Measurements from ENCODE around the gene SPOCK3. TPM values are rescaled to one million over a fixed set of nuclear protein-coding genes. Genes with fewer than 3 reads are reported as not detected.

SPOCK3 gene
- total RNA-seq, 2 donors from 2014 or later: not detected

DNA sequence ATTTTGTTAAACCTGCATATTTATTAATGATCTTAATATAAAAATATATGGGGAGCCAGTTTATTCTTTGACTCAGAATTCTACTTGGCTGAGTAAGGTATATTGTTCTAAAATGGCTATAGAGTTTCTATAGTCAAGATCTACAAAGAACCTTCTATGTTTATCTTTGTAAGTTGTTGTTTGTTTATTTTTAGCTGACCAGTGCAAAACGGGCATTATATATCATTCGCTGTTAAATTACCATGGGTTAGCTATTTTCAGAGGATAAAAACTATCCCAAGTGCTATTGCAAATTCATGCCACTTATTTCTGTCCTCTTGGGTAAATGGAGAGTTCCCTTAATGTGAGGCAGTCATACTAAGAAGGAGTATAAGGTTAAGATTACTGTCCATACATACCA is 5.3 kb upstream of the SPOCK3 start:
- Histone ChIP-seq H3K27ac (no peak overlapping the region), H3K27me3 (no peaks in the 10 kb centered on the region), H3K9me3 (peaks cover 0 to 12% of the 10 kb centered on the region in 2 donors), H3K4me1 (peaks cover 0 to 3% of the 10 kb centered on the region in 2 donors), H3K4me3 (no peak overlapping the region), H3K36me3 (no peaks in the 10 kb centered on the region)
- TF ChIP-seq, protein P1, sequence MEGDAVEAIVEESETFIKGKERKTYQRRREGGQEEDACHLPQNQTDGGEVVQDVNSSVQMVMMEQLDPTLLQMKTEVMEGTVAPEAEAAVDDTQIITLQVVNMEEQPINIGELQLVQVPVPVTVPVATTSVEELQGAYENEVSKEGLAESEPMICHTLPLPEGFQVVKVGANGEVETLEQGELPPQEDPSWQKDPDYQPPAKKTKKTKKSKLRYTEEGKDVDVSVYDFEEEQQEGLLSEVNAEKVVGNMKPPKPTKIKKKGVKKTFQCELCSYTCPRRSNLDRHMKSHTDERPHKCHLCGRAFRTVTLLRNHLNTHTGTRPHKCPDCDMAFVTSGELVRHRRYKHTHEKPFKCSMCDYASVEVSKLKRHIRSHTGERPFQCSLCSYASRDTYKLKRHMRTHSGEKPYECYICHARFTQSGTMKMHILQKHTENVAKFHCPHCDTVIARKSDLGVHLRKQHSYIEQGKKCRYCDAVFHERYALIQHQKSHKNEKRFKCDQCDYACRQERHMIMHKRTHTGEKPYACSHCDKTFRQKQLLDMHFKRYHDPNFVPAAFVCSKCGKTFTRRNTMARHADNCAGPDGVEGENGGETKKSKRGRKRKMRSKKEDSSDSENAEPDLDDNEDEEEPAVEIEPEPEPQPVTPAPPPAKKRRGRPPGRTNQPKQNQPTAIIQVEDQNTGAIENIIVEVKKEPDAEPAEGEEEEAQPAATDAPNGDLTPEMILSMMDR (IDR thresholded peaks at IDR 0.05): no peak
- DNase-seq (ENCODE audit: low spot score): no peak

DNA sequence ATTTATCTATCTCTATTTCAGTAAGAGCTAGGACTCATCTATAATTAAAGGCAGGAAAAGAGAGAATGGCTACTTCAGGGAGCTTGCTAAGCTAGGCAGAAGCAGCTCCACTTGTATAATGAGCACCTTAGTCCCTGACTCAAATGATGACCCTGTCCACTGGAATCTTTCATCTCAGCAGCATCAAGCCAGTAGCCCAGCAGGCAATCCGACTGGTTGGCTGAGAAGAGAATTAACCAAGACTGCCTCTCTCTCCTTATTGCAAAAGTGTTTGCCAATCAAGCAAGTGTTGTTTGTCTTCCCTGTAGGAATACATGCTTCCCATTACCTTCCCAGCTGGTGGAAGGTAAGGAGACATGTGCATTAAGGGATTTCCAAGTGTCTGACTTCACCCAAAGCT is 3.9 kb upstream of the SPOCK3 start:
- no peaks in the 10 kb centered on the region for H3K36me3 ChIP-seq
- no peak overlapping the region for H3K27ac ChIP-seq
- TF ChIP-seq, protein P1 (IDR thresholded peaks at IDR 0.05): no peak
- no peak overlapping the region for H3K4me3 ChIP-seq
- no peaks in the 10 kb centered on the region for H3K27me3 ChIP-seq
- no peak for DNase-seq (ENCODE audit: low spot score)
- H3K9me3 ChIP-seq: peaks cover 0 to 5% of the 10 kb centered on the region in 2 donors
- H3K4me1 ChIP-seq: peaks cover 0 to 16% of the 10 kb centered on the region in 2 donors

DNA sequence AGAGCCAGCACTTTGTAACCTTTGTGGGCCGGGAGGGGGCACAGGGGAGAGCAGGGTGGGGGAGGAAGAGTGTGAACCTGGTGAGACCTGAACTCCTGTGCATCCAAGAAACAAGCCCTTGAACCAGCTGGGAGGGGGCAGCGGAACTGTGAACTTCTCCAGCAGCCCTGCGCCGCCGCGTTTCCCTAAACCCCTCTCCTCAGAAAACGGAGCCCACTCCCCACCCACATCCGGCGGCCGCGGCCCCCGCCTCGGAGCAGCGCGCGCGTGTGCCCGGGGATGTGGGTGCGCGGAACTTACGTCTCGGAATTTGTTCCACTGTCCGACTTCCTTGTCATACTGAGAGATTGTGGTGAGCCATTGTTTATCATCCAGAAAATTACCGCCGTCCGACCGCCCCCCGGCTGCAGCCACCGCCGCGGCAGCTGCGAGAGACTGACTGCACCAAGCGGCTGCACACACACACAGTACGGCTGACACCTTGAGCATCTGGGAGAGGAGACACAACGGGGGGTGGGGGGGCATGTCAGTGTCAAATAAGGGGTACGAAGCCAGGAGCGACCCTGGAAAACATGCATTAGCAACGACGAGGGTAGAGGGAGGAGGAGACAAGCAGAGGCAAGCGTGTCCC is 494 bp downstream of the SPOCK3 start:
- Histone ChIP-seq H3K9me3 (no peaks in the 10 kb centered on the region), H3K4me3 (peak overlapping the region; percentile 4 to 42), H3K4me1 (peaks cover 0 to 18% of the 10 kb centered on the region in 2 donors), H3K27me3 (no peaks in the 10 kb centered on the region), H3K27ac (no peak overlapping the region), H3K36me3 (no peaks in the 10 kb centered on the region)
- TF ChIP-seq, protein P1 (IDR thresholded peaks at IDR 0.05): no peak
- DNase-seq (ENCODE audit: low spot score): no peak

DNA sequence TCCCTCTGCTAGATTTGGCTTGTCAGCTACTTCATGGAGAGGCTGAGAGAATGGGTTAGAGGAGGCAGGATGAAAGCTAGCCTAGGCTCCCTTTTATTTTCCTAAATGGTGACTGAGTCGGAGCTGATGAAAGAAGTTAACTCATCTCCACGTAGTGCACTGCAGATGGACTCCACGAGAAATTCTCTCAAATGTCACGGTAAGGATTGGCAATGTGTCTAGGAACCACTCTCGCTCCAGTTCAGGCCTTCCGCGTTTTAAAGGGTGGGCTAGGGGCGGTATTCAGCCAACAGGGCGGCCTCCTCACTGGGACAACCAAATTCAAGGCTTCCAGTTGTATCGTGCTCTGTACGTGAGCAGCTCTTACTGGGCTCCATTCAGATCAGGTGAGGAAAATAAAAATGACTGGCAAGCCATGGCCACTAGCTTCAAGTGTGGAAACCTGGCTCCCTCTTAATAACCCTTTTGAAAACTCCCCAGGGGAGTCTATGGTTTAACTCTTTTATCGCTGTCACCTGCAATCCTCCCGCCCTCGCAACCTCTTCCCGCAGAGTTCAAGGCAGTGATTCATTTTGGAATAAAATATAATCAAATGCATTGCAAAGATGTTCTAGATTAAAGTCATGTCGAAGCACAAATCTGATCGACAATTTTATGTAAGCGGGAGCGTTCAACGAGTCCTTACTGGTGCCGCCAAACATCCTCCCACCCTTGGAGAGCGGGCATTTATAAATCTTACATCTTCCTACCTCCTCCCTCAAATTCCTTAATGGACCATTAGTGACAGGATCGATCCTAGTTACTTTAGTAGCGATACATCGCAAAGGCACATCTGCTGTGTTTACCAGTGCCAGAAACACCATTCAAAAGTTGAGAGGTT is 1.2 kb downstream of the SPOCK3 start:
- H3K27ac ChIP-seq: no peak overlapping the region
- DNase-seq (ENCODE audit: low spot score): no peak
- peaks cover 0 to 18% of the 10 kb centered on the region in 2 donors for H3K4me1 ChIP-seq
- H3K36me3 ChIP-seq: no peaks in the 10 kb centered on the region
- no peaks in the 10 kb centered on the region for H3K27me3 ChIP-seq
- TF ChIP-seq, protein P1 (IDR thresholded peaks at IDR 0.05): no peak
- H3K4me3 ChIP-seq: peak overlapping the region in 1 of 2 donors; percentile 42
- no peaks in the 10 kb centered on the region for H3K9me3 ChIP-seq

DNA sequence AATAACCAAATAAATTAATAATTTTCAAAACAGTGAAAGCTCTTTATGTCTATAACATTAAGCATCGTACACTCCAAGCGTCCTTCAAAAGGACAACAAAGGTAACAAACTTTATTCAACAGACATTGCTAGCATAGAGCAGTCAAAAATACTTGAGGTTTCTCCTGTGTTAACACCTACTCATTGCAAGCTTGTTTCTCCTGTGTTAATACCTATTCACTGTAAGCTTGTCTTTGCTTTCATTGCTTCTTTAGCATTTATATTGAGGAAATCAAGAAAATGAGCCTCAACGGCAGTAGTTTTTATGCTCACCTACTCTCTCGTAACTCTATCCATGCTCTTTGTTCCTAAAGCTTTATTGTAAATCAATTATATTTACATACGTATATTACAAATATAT is 3.5 kb downstream of the SPOCK3 start:
- H3K27ac ChIP-seq: no peak overlapping the region
- H3K9me3 ChIP-seq: no peaks in the 10 kb centered on the region
- TF ChIP-seq, protein P1 (IDR thresholded peaks at IDR 0.05): no peak
- H3K4me3 ChIP-seq: no peak overlapping the region
- no peaks in the 10 kb centered on the region for H3K27me3 ChIP-seq
- H3K4me1 ChIP-seq: peaks cover 0 to 18% of the 10 kb centered on the region in 2 donors
- DNase-seq (ENCODE audit: low spot score): no peak
- no peaks in the 10 kb centered on the region for H3K36me3 ChIP-seq
